T47D (cell line): Measurements from ENCODE around the gene ANKMY2.

ENCODE experiments used
- DNase-seq, 2 experiments: peaks; one replicate each; pipeline versions ENCODE4 v3.0.0 to v3.0.0-alpha.2; 2011 to 2012; ENCODE audit warnings: low read depth in 1 of 2, low spot score in 1 of 2
- JUND ChIP-seq: IDR thresholded peaks from 2 replicates; pipeline ENCODE4 v1.6.1; 2012; ENCODE audit warnings: low read depth
- in situ Hi-C: cut with HindIII; loops from 2 replicates; pipeline ENCODE4 v1.10.0; 2016; ENCODE audit warnings: low sequenced_read_pairs, low pct_unique_long_range_greater_than_20kb

The ANKMY2 gene

DNA sequence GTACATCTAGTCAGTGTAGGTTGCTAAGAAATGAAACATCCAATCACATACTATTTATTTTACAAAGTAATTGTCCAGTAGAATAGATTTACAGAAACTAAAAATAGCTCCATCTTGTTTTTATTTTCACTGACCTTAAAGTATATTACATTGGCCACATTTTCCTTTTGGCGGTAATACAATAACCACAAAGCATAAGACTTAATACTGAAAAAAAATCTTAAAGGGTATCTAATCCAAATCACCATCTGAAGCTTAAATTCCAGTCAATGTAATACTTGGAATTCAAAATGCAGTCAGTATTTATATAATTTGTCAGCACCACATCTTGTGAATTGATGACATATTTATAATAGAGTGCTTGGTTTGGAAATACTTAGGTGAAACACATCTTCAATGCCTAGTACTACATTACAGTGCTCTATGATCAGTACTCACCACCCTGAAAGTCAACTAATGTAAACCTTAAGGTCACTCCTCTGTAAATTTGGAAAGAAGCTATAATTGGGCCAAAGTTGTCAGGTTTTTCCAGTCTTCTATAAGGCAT is 8.9 kb downstream of the ANKMY2 start:
- DNase-seq: peak in 1 of 2 experiments; percentile 45
- no peak for TF ChIP-seq JUND
- in situ Hi-C loops: no loop called here

DNA sequence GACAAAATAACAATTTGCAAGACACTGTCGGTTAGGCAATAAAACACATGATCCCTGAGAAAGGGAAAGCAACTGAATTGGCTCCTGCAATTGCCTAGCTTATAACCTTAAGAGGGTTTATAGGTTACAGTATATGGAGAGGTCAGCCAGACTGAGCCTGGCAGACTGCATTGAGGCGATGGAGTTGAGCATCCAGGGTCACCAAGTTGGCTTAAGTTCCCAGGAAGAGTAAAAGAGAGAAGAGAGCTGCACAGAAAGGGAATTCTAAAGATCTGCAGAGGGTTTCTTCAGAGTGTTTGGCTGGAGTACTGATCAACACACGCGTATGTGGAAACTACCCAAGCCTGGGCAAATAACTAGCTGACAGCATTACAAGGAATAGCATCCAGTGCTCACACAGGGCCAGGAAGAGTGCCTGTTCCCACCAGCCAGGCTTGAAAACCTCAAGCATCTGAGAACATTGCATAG is 11.2 kb downstream of the ANKMY2 start:
- in situ Hi-C loops: no loop called here
- TF ChIP-seq JUND: no peak
- DNase-seq: no peak

DNA sequence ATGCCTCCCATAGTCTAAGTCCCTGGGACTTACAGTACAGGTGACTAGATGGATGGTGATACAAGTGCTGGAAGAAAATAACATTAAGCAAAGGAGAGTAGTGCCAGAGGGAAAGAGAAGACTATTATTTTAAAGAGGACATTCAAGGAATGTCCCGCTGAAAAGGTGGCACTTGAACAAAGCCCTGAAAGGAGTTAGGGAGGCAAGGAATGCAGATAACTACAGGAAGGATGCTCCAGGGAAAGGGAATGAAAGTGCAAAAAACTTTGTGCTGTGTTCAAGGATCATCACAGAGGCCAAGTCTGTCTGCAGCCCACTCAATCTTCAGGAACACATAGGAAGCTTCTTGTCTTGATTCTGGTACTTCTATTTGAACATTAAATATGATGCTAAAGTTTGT is 14.9 kb downstream of the ANKMY2 start:
- in situ Hi-C loops: no loop called here
- no peak for TF ChIP-seq JUND
- DNase-seq: no peak

GRCh38 chr7:16627236-16627635 is 18.3 kb downstream of the ANKMY2 start:
- in situ Hi-C loops: no loop called here
- no peak for DNase-seq
- TF ChIP-seq JUND: no peak

DNA sequence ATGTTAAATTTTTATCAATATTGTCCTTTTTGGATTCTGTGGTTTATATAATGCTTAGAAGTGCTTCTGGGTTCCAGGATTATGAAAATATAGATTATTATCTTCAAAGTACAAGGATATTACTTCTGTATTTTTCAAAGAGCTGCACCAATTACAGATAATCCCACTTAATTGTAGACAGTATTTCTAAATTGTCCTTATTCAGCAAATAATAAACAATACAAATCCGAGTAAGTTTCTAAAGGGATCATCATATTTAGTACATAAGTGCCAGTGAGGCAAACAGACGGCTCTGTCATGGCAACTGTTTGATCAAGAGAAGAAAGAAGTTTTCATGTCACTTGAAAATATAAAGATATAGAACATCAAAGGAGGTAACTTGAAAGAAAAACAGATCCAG is 19.2 kb downstream of the ANKMY2 start:
- in situ Hi-C loops: no loop called here
- no peak for DNase-seq
- no peak for TF ChIP-seq JUND

- no peak for DNase-seq
- no peak for TF ChIP-seq JUND
- in situ Hi-C loops: no loop called here
These were observed 25.6 kb downstream of the ANKMY2 start for GRCh38 chr7:16619979-16620408.

DNA sequence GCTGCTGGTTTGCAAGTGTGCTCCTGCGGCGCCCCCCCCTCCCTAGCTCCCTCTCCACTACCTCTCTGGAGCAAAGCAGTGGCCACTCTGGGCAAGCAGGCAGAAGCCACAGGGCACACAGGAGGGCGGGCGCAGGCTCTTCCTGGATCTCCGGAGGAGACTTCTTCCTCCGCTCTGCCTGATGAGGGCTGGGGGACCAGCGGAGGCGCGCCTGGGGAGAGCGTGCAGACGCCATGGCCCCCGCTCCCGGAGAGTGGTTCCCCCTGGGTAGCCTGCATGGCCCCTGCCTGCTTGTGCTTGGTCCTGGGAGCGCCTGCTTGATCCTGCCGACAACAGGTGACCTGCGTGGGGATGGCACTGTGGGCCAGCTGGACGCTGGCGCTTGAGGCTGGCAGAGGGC is 29.0 kb downstream of the ANKMY2 start:
- no peak for DNase-seq
- in situ Hi-C loops: no loop called here
- TF ChIP-seq JUND: no peak

- TF ChIP-seq JUND: no peak
- no peak for DNase-seq
- in situ Hi-C loops: no loop called here
These were observed 29.4 kb downstream of the ANKMY2 start for GRCh38 chr7:16616122-16616521.

- DNase-seq: no peak
- in situ Hi-C loops: no loop called here
- no peak for TF ChIP-seq JUND
These were observed 30.3 kb downstream of the ANKMY2 start for GRCh38 chr7:16615228-16615627.

GRCh38 chr7:16611711-16612110 is 33.8 kb downstream of the ANKMY2 start:
- in situ Hi-C loops: no loop called here
- TF ChIP-seq JUND: no peak

DNA sequence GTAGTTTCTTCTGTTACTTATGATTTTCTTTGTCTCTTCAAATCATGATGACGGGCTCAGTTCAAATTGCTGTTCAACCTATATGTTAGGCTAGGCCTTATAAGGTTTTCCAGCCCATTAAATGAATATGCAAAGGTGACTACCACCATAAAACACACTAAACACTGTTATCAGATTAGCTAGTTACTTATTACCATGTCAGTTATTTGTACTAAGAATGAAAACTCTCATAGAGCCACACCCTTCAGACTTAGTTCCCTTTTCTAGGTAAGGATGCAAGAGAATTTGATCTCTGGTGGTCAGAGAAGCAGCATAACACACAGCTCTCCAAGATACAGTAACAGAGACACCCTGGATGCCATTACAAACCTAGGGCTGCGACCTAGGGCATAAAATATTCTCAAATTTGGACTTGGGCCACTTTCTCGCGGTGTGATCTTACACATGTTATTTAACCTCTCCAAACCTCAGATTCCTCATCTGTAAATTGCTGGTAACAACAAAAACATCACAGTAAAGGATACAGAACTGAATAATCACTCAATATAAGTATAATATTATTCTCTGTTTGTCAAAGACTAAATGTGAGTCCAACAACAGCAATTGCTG is 35.6 kb downstream of the ANKMY2 start:
- DNase-seq: no peak
- in situ Hi-C loops: no loop called here
- TF ChIP-seq JUND: no peak

More at GRCh38 chr7:16611711-16612110, 33.8 kb downstream of the ANKMY2 start:
- no peak for DNase-seq

- in situ Hi-C loops: no loop called here
- no peak for DNase-seq
- no peak for TF ChIP-seq JUND
These were observed 38.9 kb downstream of the ANKMY2 start for GRCh38 chr7:16606704-16607103.

DNA sequence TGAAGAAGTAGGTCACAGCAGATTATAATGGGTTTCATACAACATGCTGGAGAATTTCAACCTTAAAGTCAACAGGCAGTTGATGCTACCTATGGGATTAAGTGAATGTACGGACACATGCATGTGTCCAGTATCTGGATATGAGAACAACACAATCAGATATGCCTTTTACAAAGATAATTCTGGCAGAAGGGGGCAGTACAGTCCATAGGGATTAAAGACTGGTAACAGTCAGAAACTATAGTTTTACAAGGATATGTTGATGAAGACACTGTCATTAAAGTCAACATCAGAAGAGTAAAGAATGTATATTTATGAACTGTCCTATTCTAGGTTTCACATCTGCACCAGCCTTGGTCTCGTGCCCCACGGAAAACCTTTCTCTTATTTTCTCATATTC is 41.5 kb downstream of the ANKMY2 start:
- peak in 1 of 2 experiments; percentile 24 for DNase-seq

GRCh38 chr7:16603633-16604032 is 41.9 kb downstream of the ANKMY2 start:
- in situ Hi-C loops: no loop called here
- no peak for DNase-seq

More for the DNA sequence above, 41.5 kb downstream of the ANKMY2 start:
- in situ Hi-C loops: no loop called here
- TF ChIP-seq JUND: no peak

More at GRCh38 chr7:16603633-16604032, 41.9 kb downstream of the ANKMY2 start:
- TF ChIP-seq JUND: no peak
